GM18519 (cell line): ENCODE measurements around the gene DND1.
"Not testable (repeated sequence)": the region's sequence is repeated elsewhere in the genome, so short reads cannot be mapped to it uniquely, and the experiment has no call there.

Source experiments
- ATAC-seq: cut with Tn5 transposase; IDR thresholded peaks from one replicate; pipeline ENCODE4 v1.9.1; 2021; ENCODE audit warnings: mild to moderate bottlenecking, moderate library complexity; ENCODE audit not compliant: unreplicated experiment, low FRiP score

DND1 gene

DNA sequence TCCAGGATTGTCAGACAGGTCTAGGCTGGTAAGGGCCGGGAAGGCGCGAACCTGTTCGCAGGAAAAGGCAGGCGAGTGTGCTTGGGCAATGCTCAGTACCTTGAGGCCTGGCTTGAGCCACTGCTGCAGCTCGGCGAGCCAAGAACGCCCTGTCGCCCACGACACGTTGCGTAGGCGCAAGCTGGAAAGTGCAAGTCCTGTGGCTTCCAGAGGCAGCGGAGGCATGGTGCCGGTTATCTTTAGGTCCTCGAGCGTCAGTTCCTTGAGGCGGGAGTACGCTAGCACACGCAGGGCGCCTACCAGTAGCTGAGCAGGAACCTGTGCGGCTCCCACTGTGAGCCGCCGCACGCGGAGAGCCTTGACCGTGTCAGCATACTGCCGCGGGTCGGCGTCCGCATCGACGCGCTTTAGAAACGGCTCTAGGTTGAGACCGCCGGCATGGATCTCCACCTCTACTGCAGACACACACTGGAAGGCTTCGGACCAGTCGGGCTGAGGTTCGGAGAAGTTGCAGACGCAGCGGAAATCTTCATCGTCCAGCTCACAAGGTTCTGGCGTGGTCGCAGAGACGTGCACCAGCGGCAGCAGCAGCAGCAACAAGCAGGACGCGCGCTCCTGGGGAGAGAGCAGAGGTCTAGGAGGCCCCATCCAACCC lies 40.9 kb downstream of the DND1 start:
- peak; percentile 45 for ATAC-seq

DNA sequence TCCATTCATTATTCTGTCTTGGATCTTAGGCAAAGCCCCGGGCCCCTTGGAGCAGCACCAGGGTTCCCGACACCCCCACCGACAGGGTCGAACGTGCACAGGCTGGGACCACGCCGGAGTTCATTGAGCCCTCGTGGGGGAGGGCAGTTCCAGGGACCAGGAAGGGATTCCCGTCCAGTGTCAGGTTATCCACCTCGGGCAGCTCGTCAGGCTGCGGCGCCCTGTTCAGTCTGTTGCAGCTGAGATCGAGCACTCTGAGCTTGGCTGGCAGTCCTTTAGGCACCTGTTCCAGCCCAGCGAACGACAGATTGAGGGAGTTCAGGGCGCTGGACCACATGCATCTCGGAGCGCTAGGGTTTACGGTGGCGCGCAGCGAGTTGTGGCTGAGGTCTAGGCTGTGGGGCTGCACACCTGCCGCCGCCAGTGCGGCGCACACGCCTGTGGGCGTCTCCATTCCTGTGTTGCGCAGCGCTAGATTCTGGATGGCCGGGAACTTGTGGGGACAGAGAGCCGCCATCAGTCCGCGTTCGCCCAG lies 41.5 kb downstream of the DND1 start:
- peak; percentile 11 for ATAC-seq

- no peak for ATAC-seq
These were observed 42.3 kb downstream of the DND1 start for GRCh38 chr5:140631036-140631417.

DNA sequence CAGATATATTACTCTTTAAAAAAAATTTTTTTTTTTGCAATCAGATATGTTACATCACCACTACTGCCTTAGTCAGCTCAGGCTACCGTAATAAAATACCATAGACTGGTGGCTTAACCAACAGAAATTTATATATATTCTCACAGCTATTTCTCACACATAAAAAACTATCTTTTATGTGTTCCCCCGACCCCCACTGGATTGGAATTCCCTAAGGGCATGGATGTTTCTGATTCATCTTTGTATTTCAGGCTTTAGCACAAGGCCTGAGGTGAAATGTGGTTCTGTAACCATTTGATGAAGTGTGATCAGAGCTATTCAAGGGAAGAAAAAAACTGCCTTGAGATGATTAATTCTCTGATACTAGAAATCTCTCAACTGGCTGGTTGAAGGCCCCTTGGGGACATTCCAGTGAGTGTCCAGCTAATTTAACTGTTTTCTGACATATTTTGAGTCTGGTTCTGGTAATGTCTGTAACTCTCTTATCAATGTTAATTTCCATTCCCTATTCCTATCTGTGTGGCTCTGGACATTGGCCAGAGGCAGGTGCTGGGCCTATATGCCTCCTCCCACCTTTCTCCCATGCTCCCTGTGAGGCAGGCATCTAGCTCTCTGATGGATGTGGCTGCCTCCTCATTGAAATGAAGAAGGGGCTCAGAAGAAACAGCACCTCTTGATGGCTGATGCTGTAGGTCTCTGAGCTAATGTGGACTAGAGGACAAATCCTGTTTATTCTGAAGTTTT lies 42.9 kb downstream of the DND1 start:
- no peak for ATAC-seq

DNA sequence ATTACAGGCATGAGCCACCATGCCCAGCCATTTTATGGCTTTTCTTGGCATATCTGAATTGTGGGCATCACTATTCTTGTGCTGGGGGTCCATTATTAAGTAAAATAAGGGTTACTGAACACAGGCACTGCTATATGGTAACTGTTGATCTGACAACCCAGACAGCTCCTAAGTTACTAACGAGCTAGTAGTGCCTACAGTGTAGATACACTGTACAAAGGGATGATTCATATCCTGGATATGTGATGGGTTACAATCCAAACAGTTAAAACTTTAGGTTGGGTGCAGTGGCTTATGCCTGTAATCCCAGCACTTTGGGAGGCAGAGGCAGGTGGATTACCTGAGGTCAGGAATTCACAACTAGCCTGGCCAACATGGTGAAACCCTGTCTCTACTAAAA lies 44.7 kb downstream of the DND1 start:
- ATAC-seq = no peak

- no peak for ATAC-seq
These were observed 45.4 kb downstream of the DND1 start for GRCh38 chr5:140627972-140628371.

GRCh38 chr5:140624886-140625285 lies 48.5 kb downstream of the DND1 start:
- not testable (repeated sequence) for ATAC-seq

- not testable (repeated sequence) for ATAC-seq
These were observed 50.3 kb downstream of the DND1 start for GRCh38 chr5:140623061-140623460.

DNA sequence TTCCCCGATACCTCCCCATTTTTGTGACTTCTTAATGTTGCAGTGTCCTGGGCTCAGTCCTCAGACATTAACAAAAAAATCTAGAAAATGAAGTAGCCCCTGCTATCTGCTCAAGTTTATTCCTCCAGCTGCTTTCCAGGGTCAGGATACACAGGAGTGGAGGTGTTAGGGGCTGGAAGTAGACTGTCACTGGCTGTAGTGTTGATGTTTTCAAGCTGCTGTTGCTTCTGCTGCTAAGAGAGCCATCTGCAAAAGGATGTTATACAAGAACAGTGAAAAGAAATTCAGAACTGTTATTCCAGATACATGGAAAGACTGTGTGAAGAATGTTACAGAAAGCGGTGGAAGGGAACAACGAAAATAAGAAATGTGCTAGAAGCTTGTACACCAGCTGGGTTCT lies 51.1 kb downstream of the DND1 start:
- no peak for ATAC-seq
